Stimulated activated CD8-positive, alpha-beta memory T cell treated with anti-CD3 and anti-CD28 coated beads, Interleukin-4, amount 100 ng/mL, for 1 hour (primary cell): ENCODE measurements around the gene OR1A1.
"Not testable (repeated sequence)": the region's sequence is repeated elsewhere in the genome, so short reads cannot be mapped to it uniquely, and the experiment has no call there.

Experiments used
- DNase-seq, 2 donors: peaks; one replicate each; pipeline ENCODE4 v3.0.0-alpha.2; 2020; ENCODE audit warnings: low read depth in 2 of 2, low spot score in 1 of 2

OR1A1 gene, protein sequence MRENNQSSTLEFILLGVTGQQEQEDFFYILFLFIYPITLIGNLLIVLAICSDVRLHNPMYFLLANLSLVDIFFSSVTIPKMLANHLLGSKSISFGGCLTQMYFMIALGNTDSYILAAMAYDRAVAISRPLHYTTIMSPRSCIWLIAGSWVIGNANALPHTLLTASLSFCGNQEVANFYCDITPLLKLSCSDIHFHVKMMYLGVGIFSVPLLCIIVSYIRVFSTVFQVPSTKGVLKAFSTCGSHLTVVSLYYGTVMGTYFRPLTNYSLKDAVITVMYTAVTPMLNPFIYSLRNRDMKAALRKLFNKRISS

DNA sequence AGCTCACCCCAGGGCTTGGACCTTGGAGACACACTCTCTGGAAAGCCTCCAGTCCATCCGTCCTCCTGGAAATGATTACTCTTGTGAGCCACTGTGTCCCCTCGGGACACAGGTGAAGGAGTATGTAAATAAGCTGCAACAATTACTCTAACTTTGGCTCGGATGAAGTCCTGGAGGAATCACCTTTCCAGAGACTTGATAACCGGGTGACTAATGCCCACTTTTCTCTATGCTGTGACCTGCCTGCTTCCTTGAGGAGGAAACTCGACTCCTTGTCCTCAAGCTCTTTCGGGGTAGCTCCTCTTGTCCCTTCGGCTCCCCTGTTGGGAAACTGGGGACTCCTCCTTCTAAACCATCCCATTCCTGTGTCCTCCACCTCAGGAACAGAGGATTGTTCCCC is at the start of gene OR1A1:
Gene OR1A1 (plus strand): TSS at position 301 of the 400 bp plus-strand sequence. CDS start 7,954 bp downstream, outside the sequence.
- no peak for DNase-seq

DNA sequence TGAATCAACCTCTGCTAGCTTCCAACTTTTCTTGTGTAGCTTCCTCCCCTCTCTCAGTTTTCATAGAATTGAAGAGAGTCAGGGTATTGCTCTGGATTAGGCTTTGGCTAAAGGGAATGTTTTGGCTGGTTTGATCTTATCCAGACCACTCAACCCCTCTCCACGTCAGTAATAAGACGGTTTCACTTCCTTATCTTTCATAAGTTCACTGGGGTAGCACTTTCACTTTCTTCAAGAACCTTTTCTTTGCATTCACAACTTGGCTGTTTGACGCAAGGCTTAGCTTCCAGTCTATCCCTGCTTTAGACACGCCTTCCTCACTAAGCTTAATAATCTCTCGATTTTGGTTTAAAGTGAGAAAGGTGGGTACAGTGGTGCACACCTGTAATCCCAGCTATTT is 39.9 kb upstream of the OR1A1 start:
- no peak for DNase-seq

DNA sequence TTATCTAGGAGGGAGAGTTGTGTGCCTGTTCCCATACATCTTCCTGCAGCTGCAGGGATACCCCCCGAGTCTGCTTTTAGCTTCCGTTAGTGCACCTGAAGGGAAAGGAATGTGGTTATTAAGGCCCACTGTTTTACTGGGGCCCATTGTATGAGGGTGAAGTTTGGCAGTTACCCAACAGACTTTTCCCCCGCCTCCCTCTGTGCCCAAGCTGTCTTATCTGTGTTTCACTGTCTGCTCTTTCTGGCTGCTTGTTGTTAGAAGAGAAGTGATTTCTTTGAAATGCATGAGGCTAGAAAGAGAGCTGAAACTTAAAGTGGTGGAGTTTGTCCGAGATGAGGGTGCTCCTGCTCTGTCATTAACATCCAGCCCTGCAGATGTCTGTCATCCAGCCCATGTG is 17.5 kb upstream of the OR1A1 start:
- no peak for DNase-seq

DNA sequence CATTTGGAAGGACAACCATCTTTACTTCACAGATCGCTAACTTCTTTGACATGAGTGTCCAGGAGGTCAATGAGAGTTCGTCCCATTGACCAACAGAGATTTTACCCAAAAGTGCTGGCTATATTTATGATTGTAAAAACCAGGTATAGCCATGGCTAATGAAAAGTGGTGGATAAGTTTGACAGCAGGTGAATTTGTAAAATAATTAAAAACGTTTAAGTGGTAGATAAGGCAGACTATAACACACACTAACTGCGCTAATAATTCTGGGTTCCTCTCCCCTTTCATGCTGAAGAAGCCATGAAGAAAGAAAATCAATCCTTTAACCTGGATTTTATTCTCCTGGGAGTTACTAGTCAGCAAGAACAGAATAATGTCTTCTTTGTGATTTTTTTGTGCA is 10.2 kb upstream of the OR1A1 start, which contains the start of gene OR1A2:
Gene OR1A2 (plus strand): TSS at position 301 of the 400 bp plus-strand sequence. CDS start 0 bp downstream, at position 301.
- DNase-seq = no peak

DNA sequence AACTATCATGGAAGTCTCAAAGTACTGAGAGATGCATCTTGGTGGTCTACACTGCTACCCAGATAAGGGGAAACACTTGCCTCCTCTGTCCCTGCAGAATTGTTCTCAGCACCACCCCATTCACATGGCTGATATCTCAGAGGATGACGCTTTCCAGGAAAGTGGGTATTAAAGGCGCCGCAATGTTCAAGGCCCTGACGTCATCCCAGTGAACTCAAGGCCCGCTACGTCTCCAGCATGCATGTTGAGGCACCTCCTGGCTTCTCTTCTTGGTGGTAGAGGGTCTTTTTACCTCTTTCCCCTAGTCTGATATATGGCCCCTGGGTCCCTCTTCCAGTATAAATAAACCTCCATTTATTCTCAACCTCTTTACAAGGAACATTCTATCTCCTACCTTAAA is 1.0 kb downstream of the OR1A1 start:
- DNase-seq = no peak

DNA sequence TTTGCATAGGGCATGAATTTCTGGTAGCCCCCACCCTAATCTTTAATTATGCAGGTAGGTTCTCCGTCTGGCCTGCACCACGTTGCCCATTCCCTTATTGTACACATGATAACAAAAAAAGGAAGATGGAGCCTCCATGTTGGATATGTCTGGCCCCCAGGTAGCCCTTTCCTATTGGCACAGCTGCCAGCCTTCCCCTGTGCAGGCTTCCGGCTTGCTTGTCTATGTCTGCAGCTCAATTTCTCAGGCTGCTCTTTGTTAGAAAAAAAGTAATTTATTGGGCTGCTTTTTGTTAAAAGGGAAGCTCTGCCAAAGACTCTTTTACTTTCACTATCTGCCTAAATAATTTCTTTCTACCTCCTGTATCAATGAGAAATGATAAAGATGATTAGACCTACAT is 5.5 kb downstream of the OR1A1 start:
- DNase-seq = no peak

DNA sequence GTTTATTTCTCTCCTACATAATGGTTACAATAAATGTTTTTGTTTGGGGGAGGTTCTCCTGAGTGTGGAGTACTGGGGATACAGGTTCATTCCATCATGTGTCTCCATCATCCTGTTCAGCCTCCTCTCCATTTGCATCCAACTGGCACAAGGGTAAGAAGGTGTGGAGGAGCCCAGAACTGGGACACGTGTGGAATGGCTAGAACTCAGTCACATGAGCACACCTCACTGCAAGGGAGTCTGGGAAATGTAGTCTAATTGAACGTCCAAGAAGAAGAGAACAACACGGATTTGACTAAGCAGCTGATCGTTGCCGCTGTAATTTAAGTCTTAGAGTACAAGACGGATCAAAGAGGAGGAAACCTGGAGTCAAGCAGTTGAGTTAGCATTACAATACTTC is 6.1 kb downstream of the OR1A1 start:
- DNase-seq = no peak

DNA sequence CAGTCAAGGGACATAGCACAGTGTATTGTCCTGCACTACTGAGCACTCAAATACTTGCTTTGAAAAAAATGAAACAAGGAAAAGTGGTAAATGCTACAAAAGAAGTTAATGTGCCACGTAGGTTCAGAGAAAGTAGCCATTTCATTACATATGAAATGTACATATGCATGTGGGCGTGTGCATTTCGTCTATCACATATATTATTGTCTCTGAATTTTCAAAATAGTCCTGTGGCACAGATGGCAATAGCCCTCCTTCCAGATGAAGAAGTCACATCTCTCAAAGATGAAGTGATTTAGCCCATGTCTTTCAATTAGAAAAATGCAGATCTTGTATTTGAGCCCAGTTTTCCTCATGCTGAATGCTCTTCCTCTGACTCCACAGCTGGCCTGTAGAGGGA is 12.5 kb downstream of the OR1A1 start:
- not testable (repeated sequence) for DNase-seq

DNA sequence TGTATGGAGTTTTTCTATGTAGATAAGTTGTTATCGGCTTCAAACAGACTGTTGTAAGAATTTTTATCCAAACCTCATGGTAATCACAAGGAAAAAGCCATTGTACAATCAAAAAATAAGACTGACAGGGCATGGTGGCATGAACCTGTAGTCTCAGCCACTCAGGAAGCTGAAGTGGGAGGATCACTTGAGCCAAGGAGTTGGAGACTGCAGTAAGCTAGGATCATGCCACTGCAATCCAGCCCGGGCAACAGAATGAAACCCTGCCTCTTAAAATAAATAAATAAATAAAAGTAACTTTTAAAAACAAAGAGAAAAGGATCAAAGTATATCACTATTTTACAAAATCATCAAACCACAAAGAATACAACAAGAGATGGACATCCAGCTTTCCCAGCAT is 14.4 kb downstream of the OR1A1 start:
- no peak for DNase-seq

DNA sequence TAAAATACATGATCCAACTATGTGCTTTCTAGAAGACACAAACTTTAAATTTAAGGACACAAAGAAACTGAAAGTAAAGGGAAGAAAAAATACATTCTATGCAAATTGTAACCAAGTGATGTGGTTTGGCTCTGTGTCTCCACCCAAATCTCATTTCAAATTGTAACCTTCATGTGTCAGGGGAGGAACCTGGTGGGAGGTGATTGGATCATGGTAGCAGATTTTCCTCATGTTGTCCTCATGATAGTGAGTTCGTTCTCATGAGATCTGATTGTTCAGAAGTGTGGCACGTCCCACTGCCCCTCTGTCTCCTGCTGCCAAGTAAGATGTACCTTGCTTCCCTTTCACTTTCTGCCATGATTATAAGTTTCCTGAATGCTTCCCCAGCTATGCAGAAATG is 15.0 kb downstream of the OR1A1 start:
- DNase-seq = no peak

DNA sequence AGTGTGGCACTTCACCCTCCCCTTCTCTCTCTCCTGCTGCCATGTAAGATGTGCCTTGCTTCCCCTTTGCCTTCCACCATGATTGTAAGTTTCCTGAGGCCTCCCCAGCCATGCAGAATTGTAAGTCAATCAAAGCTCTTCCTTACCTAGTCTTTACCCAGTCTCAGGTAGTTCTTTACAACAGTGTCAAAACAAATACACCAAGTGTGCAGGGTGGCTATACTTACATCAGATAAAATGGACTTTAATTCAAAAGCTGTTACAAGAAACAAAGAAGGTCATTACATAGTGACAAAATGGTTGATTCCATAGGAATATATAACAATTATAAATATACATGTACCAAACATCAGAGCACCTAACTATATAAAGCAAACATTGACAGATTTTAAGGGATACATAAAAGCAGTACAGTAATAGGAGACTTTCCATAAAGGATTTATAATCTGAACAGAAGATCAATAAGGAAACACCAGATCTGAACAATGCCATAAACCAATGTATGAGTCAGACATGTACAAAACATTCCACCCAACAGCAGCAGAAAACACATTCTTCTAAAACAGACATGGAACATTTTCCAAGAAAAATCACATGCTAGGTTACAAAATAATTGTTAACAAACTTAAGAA is 17.4 kb downstream of the OR1A1 start:
- not testable (repeated sequence) for DNase-seq

DNA sequence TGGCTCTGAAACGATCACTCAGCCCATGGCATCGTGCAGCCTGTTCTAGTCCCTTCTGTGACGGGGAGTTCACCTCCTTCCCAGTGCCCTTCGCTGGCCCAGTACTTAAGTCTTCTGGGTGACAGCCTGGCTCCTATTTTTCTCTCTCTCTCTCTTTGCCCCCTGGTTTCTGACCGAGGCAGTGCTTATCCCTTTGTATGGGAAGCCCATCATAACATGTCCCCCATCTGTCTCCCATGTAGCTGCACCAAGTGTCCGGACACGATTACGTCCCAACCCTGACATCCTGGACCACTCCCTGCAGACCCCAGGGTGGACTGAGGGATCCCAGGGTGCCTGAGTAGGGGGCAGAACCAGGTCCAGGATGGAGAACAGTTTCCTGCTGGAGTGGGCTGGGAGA is 24.8 kb downstream of the OR1A1 start:
- DNase-seq = not testable (repeated sequence)

DNA sequence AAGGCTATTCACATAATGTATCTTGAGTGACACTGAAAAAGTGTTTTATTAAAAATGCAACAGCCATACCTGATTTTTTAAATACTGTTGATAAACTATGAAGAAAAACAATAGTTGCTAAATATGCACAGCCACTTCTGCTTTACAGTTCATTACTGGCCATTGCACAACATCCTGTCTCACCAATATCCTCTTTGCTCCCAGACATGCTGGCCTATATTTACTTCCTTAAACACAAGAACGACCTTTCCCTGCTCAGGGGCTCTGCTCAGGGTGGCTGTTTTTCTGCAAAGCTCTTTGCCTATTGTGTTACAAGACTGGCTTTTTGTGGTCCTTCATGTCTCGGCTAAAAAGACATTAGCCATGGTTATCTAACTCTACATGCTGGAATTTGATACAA is 31.2 kb downstream of the OR1A1 start:
- not testable (repeated sequence) for DNase-seq

DNA sequence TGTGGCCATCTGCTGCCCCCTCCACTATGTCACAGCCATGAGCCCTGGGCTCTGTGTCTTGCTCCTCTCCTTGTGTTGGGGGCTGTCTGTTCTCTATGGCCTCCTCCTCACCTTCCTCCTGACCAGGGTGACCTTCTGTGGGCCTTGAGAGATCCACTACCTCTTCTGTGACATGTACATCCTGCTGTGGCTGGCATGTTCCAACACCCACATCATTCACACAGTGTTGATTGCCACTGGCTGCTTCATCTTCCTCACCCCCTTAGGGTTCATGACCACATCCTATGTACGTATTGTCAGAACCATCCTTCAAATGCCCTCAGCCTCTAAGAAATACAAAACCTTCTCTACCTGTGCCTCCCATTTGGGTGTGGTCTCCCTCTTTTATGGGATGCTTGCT is 33.6 kb downstream of the OR1A1 start:
- DNase-seq = not testable (repeated sequence)

DNA sequence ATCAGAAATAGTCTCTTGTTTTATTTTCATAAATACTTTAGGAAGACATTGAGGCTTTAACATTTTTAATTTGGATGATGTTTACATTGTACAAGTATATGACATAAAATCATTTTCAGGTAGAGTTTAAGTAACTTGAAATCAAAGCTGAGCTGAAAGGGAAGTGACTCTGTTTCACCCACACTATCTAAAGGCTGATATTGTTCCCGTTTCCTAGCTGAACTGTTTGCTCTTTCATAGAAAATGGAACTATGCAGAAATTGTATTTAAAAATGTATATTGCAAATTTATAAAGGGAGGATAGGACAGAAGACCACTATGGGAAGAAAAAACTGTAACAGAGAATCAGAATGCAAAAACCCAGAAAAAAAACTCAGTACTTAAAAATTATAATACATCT is 37.4 kb downstream of the OR1A1 start:
- DNase-seq = not testable (repeated sequence)

DNA sequence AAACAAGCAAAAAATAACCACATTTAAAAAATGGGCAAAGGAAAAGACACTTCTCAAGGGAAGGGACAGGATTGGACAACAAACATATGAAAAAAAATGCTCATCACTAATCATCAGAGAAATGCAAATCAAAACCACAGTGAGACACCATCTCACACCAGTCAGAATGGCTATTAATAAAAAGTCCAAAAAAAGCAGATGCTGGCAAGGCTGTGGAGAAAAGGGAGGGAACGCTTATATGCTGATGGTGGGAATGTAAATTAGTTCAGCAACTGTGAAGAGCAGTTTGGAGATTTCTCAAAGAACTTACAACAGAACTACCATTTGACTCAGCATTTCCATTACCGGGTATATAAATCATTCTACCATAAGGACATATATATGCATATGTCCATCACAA is 41.5 kb downstream of the OR1A1 start:
- not testable (repeated sequence) for DNase-seq

DNA sequence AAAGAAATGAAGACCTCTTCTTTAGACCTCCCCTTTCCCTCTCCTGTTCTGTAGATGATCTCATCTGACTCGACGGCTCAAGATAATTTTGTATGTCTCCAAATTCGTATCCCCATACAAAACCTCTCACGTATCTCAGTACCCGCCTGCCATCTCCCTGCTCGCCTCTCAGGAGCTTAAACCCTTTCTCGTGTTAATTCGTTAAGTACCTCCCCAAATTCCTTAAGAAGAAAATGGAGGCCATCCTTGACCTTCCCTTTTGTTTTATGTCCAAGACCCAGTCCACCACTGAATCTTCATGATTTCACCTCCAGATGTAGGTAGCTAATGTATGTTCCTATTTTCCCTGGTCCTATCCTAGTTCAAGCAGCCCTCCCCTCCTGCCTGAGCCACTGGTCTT is 49.1 kb downstream of the OR1A1 start:
- DNase-seq = no peak

DNA sequence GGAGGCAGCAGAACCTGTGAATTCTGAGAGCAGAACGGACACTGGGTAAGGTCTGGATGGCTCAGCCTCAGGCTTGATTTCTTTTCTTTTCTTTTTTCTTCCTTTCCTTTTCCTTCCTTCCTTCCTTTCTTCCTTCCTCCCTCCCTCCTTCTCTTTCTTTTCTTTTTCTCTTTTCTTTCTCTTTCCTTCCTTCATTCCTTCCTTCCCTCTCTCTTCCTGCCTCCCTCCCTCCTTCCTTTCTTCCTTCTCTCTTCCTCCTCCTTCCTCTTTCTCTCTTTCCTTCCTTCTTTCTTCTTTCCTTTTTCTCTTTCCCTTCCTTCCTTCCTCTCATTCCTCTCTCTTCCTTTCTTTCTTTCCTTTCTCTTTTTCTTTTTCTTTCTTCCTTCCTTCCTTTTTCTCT is 52.7 kb downstream of the OR1A1 start:
- no peak for DNase-seq

DNA sequence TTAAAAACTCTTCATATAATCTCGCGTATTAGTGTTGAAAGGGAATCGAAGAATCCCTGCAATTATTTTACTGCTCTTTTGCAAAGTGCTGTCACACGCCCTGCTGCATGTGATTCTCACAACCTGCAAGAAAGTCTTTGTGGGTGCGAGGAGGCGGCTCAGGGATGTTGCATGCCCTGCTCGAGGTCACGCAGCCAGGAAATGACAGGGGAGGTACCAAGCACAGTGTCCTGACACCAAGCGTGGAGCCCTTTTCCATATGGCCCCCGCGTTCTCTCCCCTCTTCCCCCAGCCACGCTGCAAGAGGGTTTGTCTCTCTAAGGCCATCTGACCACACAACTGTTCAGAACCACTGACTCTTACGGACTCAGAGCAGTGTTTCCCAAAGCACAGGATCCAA is 53.1 kb downstream of the OR1A1 start:
- DNase-seq = no peak
